PC-9 (cell line): ENCODE data around the gene AKAIN1. TPM values are rescaled to one million over a fixed set of nuclear protein-coding genes. Genes with fewer than 3 reads are reported as not detected.

Experiments
- BruUV-seq: library from RNA; stranded (reverse); fragments of 400-500 nt; replicated peaks from 2 replicates; lab custom pipeline; 2021; lab: Mats Ljungman, UMichigan
- CTCF ChIA-PET: fragments of 300-600 bp; sonication (Branson Sonifier 250); formaldehyde crosslinking; loops from one replicate; lab custom pipeline; 2022; ENCODE audit warnings: antibody characterized with exemption; lab: Charles Lee
- POLR2A ChIA-PET: fragments of 300-600 bp; sonication (Branson Sonifier 250); formaldehyde crosslinking; loops from one replicate; lab custom pipeline; 2022; ENCODE audit warnings: antibody characterized with exemption; ENCODE audit not compliant: unreplicated experiment; lab: Charles Lee
- DNase-seq, 2 experiments: peaks; one replicate each; pipeline versions ENCODE4 v3.0.0 to v3.0.0-alpha.2; 2015 to 2022; ENCODE audit warnings: mixed read lengths in 1 of 2
- H2AFZ ChIP-seq: fragments of 200-600 bp; sonication (generic); 2 replicates; pipeline ENCODE4 v1.8.1; 2017; ENCODE audit warnings: antibody characterized with exemption
- H3F3A ChIP-seq: fragments of 200-600 bp; sonication (generic); 2 replicates; pipeline ENCODE4 v1.8.1; 2017; ENCODE audit warnings: antibody characterized with exemption, mild to moderate bottlenecking, low read depth; ENCODE audit not compliant: insufficient read depth
- H3K27ac ChIP-seq: fragments of 200-600 bp; sonication (generic); 2 replicates; pipeline ENCODE4 v1.6.1; 2016; ENCODE audit warnings: mixed run types
- H3K27me3 ChIP-seq: fragments of 200-600 bp; sonication (generic); 2 replicates; pipeline ENCODE4 v1.6.1; 2016; ENCODE audit warnings: low read depth, mixed run types; ENCODE audit not compliant: insufficient read depth
- H3K36me3 ChIP-seq: fragments of 200-600 bp; sonication (generic); 2 replicates; pipeline ENCODE4 v1.6.1; 2016; ENCODE audit warnings: low read depth, mixed run types
- H3K4me1 ChIP-seq: fragments of 200-600 bp; sonication (generic); replicated peaks from 2 replicates; pipeline ENCODE4 v1.6.1; 2016; ENCODE audit warnings: mixed run types; ENCODE audit not compliant: insufficient read depth
- H3K4me2 ChIP-seq: fragments of 200-600 bp; sonication (generic); 2 replicates; pipeline ENCODE4 v1.6.1; 2017; ENCODE audit warnings: mixed run types
- H3K4me3 ChIP-seq: fragments of 200-600 bp; sonication (generic); 2 replicates; pipeline ENCODE4 v1.6.1; 2016; ENCODE audit warnings: mixed run types
- H3K79me2 ChIP-seq: fragments of 200-600 bp; sonication (generic); 2 replicates; pipeline ENCODE4 v1.6.1; 2017; ENCODE audit warnings: low read depth, mixed run types
- H3K9me2 ChIP-seq: fragments of 200-600 bp; sonication (generic); 2 replicates; pipeline ENCODE4 v1.8.1; 2017; ENCODE audit warnings: mild to moderate bottlenecking; ENCODE audit not compliant: insufficient read depth
- H3K9me3 ChIP-seq: fragments of 200-600 bp; sonication (generic); 2 replicates; pipeline ENCODE4 v1.8.1; 2016; ENCODE audit warnings: low read depth; ENCODE audit not compliant: insufficient read depth
- H4K20me1 ChIP-seq: fragments of 200-600 bp; sonication (generic); 2 replicates; pipeline ENCODE4 v1.8.1; 2017; ENCODE audit not compliant: insufficient read depth
- CTCF ChIP-seq: fragments of 200-600 bp; sonication (generic); conservative IDR thresholded peaks from 2 replicates; pipeline ENCODE4 v1.6.1; 2017; ENCODE audit warnings: mixed run types, antibody characterized with exemption, mild to moderate bottlenecking, moderate library complexity
- EZH2 ChIP-seq: fragments of 200-600 bp; sonication (generic); IDR thresholded peaks from 2 replicates; pipeline ENCODE4 v1.8.0; 2017; ENCODE audit warnings: antibody characterized with exemption, low read depth
- intact Hi-C: fragments of 100-400 bp; cut with micrococcal nuclease; formaldehyde crosslinking; loops from one replicate; pipeline ENCODE4 v1.10.0; 2022; ENCODE audit not compliant: unreplicated experiment
- total RNA-seq: library from RNA; stranded (reverse); gene quantifications from 2 replicates; pipeline ENCODE4 v1.2.3, GENCODE V29; 2021

The AKAIN1 gene
- total RNA-seq, 1 experiment from 2014 or later: not detected

- Histone ChIP-seq H3K79me2 (no peaks in the 10 kb centered on the region), H3K9me3 (no peaks in the 10 kb centered on the region), H3K4me2 (no peak overlapping the region), H3F3A (no peaks in the 10 kb centered on the region), H3K27ac (no peak overlapping the region), H3K4me1 (no peaks in the 10 kb centered on the region), H3K27me3 (peaks cover 6% of the 10 kb centered on the region; the same call in 1 of the 2 replicates), H3K4me3 (no peak overlapping the region), H2AFZ (no peak overlapping the region), H4K20me1 (no peaks in the 10 kb centered on the region), H3K9me2 (no peaks in the 10 kb centered on the region), H3K36me3 (no peaks in the 10 kb centered on the region)
- POLR2A ChIA-PET: no interaction called here
- CTCF ChIA-PET: no interaction called here
- intact Hi-C loops: no loop called here
- TF ChIP-seq EZH2: no peak
- TF ChIP-seq CTCF: no peak
- BruUV-seq: no TSS peak
- DNase-seq: no peak
These were observed 404 bp upstream of the AKAIN1 start for GRCh38 chr18:5197461-5197860.

- DNase-seq: no peak
- no peaks in the 10 kb centered on the region for H4K20me1 ChIP-seq
- no peak overlapping the region for H2AFZ ChIP-seq
- no peaks in the 10 kb centered on the region for H3K9me2 ChIP-seq
- BruUV-seq: no TSS peak
- H3K4me2 ChIP-seq: no peak overlapping the region
- H3K79me2 ChIP-seq: no peaks in the 10 kb centered on the region
- ChIA-PET CTCF (no interaction called here), POLR2A (no interaction called here)
- intact Hi-C loops: no loop called here
- no peaks in the 10 kb centered on the region for H3K9me3 ChIP-seq
- H3K4me1 ChIP-seq: no peaks in the 10 kb centered on the region
- no peaks in the 10 kb centered on the region for H3F3A ChIP-seq
- H3K27me3 ChIP-seq: 0 out of 2 replicates have a peak, but pooled peaks cover 5% of the 10 kb centered on the region
- H3K36me3 ChIP-seq: no peaks in the 10 kb centered on the region
- no peak for TF ChIP-seq EZH2
- TF ChIP-seq CTCF: no peak
- H3K27ac ChIP-seq: no peak overlapping the region
- no peak overlapping the region for H3K4me3 ChIP-seq
These were observed 615 bp downstream of the AKAIN1 start for GRCh38 chr18:5196253-5197031.

- Histone ChIP-seq H4K20me1 (no peaks in the 10 kb centered on the region), H3K79me2 (no peaks in the 10 kb centered on the region), H3K9me3 (no peaks in the 10 kb centered on the region), H3K4me3 (no peak overlapping the region), H3F3A (no peaks in the 10 kb centered on the region), H2AFZ (no peak overlapping the region), H3K27ac (no peak overlapping the region), H3K36me3 (no peaks in the 10 kb centered on the region), H3K27me3 (0 out of 2 replicates have a peak, but pooled peaks cover 5% of the 10 kb centered on the region), H3K9me2 (no peaks in the 10 kb centered on the region), H3K4me2 (no peak overlapping the region), H3K4me1 (no peaks in the 10 kb centered on the region)
- TF ChIP-seq CTCF (no peak), EZH2 (no peak)
- BruUV-seq: no TSS peak
- no peak for DNase-seq
- intact Hi-C loops: no loop called here
- ChIA-PET CTCF (no interaction called here), POLR2A (no interaction called here)
These were observed 1.4 kb downstream of the AKAIN1 start for GRCh38 chr18:5195656-5196055.
